Breast epithelium (tissue), 3 donors: ENCODE measurements around the gene RYR3.

Experiments
- POLR2A ChIP-seq: fragments of 450-650 bp; IDR thresholded peaks from one replicate; pipeline ENCODE4 v1.6.1; 2016; ENCODE audit warnings: antibody characterized with exemption, mild to moderate bottlenecking, moderate library complexity
- TF ChIP-seq, protein P1 (sequence below), 3 donors: fragments of 450-650 bp; IDR thresholded peaks; one replicate each; pipeline ENCODE4 v1.5.1; 2016 to 2017; ENCODE audit warnings: antibody characterized with exemption in 3 of 3, mild to moderate bottlenecking in 3 of 3, moderate library complexity in 3 of 3

GRCh38 chr15:33675246-33675645 lies 364.5 kb downstream of the RYR3 start:
- TF ChIP-seq POLR2A = no peak
- TF ChIP-seq, protein P1, sequence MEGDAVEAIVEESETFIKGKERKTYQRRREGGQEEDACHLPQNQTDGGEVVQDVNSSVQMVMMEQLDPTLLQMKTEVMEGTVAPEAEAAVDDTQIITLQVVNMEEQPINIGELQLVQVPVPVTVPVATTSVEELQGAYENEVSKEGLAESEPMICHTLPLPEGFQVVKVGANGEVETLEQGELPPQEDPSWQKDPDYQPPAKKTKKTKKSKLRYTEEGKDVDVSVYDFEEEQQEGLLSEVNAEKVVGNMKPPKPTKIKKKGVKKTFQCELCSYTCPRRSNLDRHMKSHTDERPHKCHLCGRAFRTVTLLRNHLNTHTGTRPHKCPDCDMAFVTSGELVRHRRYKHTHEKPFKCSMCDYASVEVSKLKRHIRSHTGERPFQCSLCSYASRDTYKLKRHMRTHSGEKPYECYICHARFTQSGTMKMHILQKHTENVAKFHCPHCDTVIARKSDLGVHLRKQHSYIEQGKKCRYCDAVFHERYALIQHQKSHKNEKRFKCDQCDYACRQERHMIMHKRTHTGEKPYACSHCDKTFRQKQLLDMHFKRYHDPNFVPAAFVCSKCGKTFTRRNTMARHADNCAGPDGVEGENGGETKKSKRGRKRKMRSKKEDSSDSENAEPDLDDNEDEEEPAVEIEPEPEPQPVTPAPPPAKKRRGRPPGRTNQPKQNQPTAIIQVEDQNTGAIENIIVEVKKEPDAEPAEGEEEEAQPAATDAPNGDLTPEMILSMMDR (IDR thresholded peaks at IDR 0.05) = no peak
